SK-N-SH treated with all-trans-retinoic acid at 6 μM for 48 hours (cell line): Measurements from ENCODE around the gene SORCS3.

Experiments used
- ATAC-seq: fragments of 200-7000 bp; cut with Tn5 transposase; 3 replicates; pipeline ENCODE4 v1.9.1; 2020; ENCODE audit warnings: mild to moderate bottlenecking, moderate library complexity
- ARNTL ChIP-seq: fragments of 450-650 bp; formaldehyde crosslinking; IDR thresholded peaks from 2 replicates; pipeline ENCODE4 v1.5.0; 2020; ENCODE audit warnings: low read depth, mild to moderate bottlenecking, moderate library complexity, borderline replicate concordance
- BACH2 ChIP-seq: fragments of 250-450 bp; sonication (Bioruptor Pico); IDR thresholded peaks from 2 replicates; pipeline ENCODE4 v1.9.0; 2021; ENCODE audit warnings: mild to moderate bottlenecking, borderline replicate concordance
- CSDC2 ChIP-seq: fragments of 250-450 bp; sonication (Bioruptor Pico); IDR thresholded peaks from 2 replicates; pipeline ENCODE4 v1.5.0; 2020; ENCODE audit warnings: mild to moderate bottlenecking, moderate library complexity
- ESRRG ChIP-seq: fragments of 250-450 bp; sonication (Bioruptor Pico); IDR thresholded peaks from 2 replicates; pipeline ENCODE4 v1.6.1; 2021; ENCODE audit warnings: mild to moderate bottlenecking
- ISL1 ChIP-seq: fragments of 250-450 bp; sonication (Bioruptor Pico); IDR thresholded peaks from 2 replicates; pipeline ENCODE4 v2.1.2; 2022; ENCODE audit warnings: mild to moderate bottlenecking, moderate library complexity
- OSR1 ChIP-seq: fragments of 250-450 bp; sonication (Bioruptor Pico); IDR thresholded peaks from 2 replicates; pipeline ENCODE4 v1.8.0; 2022; ENCODE audit warnings: moderate library complexity, mild to moderate bottlenecking, inconsistent platforms
- PPARA ChIP-seq: fragments of 250-450 bp; sonication (Bioruptor Pico); IDR thresholded peaks from 2 replicates; pipeline ENCODE4 v1.5.0; 2020; ENCODE audit warnings: mild to moderate bottlenecking, borderline replicate concordance
- RARB ChIP-seq: fragments of 250-450 bp; sonication (Bioruptor Pico); IDR thresholded peaks from 2 replicates; pipeline ENCODE4 v1.8.0; 2021; ENCODE audit warnings: mild to moderate bottlenecking, moderate library complexity
- SNAI2 ChIP-seq: fragments of 250-450 bp; sonication (Bioruptor Pico); IDR thresholded peaks from 2 replicates; pipeline ENCODE4 v1.5.0; 2020; ENCODE audit warnings: mild to moderate bottlenecking, moderate library complexity
- TCF4 ChIP-seq: fragments of 250-450 bp; sonication (Bioruptor Pico); IDR thresholded peaks from 2 replicates; pipeline ENCODE4 v1.8.0; 2021; ENCODE audit warnings: mild to moderate bottlenecking, moderate library complexity, borderline replicate concordance
- TOX ChIP-seq: fragments of 250-450 bp; sonication (Bioruptor Pico); IDR thresholded peaks from 2 replicates; pipeline ENCODE4 v1.8.0; 2021; ENCODE audit warnings: mild to moderate bottlenecking, moderate library complexity, borderline replicate concordance
- ZC3H10 ChIP-seq: fragments of 250-450 bp; sonication (Bioruptor Pico); IDR thresholded peaks from 2 replicates; pipeline ENCODE4 v1.5.1; 2021; ENCODE audit warnings: mild to moderate bottlenecking, moderate library complexity
- ZFP30 ChIP-seq: fragments of 450-650 bp; formaldehyde crosslinking; IDR thresholded peaks from 2 replicates; pipeline ENCODE4 v1.5.0; 2022; ENCODE audit warnings: mild to moderate bottlenecking, moderate library complexity
- ZNF565 ChIP-seq: fragments of 450-650 bp; formaldehyde crosslinking; conservative IDR thresholded peaks from 2 replicates; pipeline ENCODE4 v1.5.0; 2020; ENCODE audit warnings: low read depth, mild to moderate bottlenecking, moderate library complexity
- ZNF70 ChIP-seq: fragments of 450-650 bp; formaldehyde crosslinking; IDR thresholded peaks from 2 replicates; pipeline ENCODE4 v1.5.0; 2020; ENCODE audit warnings: mild to moderate bottlenecking, moderate library complexity
- ZNF8 ChIP-seq: fragments of 450-650 bp; formaldehyde crosslinking; IDR thresholded peaks from 2 replicates; pipeline ENCODE4 v1.5.0; 2020; ENCODE audit warnings: mild to moderate bottlenecking, moderate library complexity
- TF ChIP-seq, protein P1 (sequence below): fragments of 250-450 bp; sonication (Bioruptor Pico); IDR thresholded peaks from 2 replicates; pipeline ENCODE4 v1.5.1; 2021; ENCODE audit warnings: mild to moderate bottlenecking, moderate library complexity
- TF ChIP-seq, protein P2 (sequence below): fragments of 250-450 bp; sonication (Bioruptor Pico); IDR thresholded peaks from 2 replicates; pipeline ENCODE4 v1.8.0; 2021; ENCODE audit warnings: low read depth, mild to moderate bottlenecking, moderate library complexity, borderline replicate concordance
- TF ChIP-seq, protein P3 (sequence below): fragments of 250-450 bp; sonication (Bioruptor Pico); IDR thresholded peaks from 2 replicates; pipeline ENCODE4 v1.5.1; 2020; ENCODE audit warnings: low read depth, mild to moderate bottlenecking, moderate library complexity

SORCS3 gene

DNA sequence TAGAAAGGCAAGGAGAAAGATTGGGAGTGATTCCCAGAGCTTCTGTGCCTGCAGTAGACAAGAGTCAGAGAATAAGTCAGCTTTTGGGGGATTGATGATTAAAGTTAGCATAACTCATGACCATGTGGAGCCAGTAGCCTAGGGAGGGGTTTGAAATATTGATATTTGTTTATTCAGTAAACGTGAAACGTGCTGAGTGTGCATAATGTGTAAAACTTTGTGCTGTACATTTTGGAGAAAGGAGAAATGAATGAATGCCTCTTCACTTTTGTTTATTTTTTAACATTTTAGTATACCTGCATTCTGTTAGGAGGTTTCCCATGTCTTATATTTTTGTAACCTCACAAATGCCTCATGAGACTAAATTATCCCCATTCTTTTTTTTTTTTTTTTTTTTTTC is 272.3 kb downstream of the SORCS3 start:
- ATAC-seq, result no peak
- TF ChIP-seq, protein P1, sequence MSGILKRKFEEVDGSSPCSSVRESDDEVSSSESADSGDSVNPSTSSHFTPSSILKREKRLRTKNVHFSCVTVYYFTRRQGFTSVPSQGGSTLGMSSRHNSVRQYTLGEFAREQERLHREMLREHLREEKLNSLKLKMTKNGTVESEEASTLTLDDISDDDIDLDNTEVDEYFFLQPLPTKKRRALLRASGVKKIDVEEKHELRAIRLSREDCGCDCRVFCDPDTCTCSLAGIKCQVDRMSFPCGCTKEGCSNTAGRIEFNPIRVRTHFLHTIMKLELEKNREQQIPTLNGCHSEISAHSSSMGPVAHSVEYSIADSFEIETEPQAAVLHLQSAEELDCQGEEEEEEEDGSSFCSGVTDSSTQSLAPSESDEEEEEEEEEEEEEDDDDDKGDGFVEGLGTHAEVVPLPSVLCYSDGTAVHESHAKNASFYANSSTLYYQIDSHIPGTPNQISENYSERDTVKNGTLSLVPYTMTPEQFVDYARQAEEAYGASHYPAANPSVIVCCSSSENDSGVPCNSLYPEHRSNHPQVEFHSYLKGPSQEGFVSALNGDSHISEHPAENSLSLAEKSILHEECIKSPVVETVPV (CRISPR knock-in tag), result no peak
- no peak for TF ChIP-seq BACH2 (CRISPR knock-in tag)
- TF ChIP-seq ISL1 (CRISPR knock-in tag), result no peak
- TF ChIP-seq ZC3H10 (CRISPR knock-in tag), result no peak
- TF ChIP-seq RARB (CRISPR knock-in tag), result no peak
- TF ChIP-seq, protein P2, sequence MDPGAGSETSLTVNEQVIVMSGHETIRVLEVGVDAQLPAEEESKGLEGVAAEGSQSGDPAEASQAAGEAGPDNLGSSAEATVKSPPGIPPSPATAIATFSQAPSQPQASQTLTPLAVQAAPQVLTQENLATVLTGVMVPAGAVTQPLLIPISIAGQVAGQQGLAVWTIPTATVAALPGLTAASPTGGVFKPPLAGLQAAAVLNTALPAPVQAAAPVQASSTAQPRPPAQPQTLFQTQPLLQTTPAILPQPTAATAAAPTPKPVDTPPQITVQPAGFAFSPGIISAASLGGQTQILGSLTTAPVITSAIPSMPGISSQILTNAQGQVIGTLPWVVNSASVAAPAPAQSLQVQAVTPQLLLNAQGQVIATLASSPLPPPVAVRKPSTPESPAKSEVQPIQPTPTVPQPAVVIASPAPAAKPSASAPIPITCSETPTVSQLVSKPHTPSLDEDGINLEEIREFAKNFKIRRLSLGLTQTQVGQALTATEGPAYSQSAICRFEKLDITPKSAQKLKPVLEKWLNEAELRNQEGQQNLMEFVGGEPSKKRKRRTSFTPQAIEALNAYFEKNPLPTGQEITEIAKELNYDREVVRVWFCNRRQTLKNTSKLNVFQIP (CRISPR knock-in tag), result no peak
- no peak for TF ChIP-seq ZNF565 (CRISPR knock-in tag)
- no peak for TF ChIP-seq ZNF8 (CRISPR knock-in tag)
- no peak for TF ChIP-seq OSR1 (CRISPR knock-in tag)
- TF ChIP-seq CSDC2, result no peak
- TF ChIP-seq, protein P3, sequence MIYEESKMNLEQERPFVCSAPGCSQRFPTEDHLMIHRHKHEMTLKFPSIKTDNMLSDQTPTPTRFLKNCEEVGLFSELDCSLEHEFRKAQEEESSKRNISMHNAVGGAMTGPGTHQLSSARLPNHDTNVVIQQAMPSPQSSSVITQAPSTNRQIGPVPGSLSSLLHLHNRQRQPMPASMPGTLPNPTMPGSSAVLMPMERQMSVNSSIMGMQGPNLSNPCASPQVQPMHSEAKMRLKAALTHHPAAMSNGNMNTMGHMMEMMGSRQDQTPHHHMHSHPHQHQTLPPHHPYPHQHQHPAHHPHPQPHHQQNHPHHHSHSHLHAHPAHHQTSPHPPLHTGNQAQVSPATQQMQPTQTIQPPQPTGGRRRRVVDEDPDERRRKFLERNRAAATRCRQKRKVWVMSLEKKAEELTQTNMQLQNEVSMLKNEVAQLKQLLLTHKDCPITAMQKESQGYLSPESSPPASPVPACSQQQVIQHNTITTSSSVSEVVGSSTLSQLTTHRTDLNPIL (CRISPR knock-in tag), result no peak
- no peak for TF ChIP-seq ZFP30
- TF ChIP-seq ESRRG (CRISPR knock-in tag), result no peak
- TF ChIP-seq ARNTL (CRISPR knock-in tag), result no peak
- no peak for TF ChIP-seq TCF4 (CRISPR knock-in tag)
- no peak for TF ChIP-seq ZNF70 (CRISPR knock-in tag)
- TF ChIP-seq TOX (CRISPR knock-in tag), result no peak
- no peak for TF ChIP-seq PPARA

DNA sequence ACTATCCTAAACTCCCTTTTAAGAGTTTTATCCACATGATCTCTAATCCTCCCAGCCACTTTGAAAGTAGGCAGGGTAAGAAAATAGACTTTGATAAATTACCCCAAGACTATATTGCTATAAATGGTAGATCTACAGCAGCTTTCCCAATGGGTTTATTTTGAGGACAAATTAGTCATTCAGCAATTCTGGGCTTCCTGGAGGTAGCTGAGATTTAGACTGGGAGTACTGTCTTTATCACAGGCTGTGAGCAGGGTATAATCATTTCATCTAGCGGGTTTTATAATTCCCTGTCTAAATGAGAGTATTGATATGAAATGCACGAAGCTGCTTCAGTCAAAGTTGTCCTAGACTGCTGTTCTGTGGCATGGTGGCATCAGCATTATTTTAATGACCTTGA is 279.4 kb downstream of the SORCS3 start:
- no peak for TF ChIP-seq PPARA
- no peak for TF ChIP-seq CSDC2
- TF ChIP-seq, protein P2 (CRISPR knock-in tag), result no peak
- TF ChIP-seq, protein P1 (CRISPR knock-in tag), result no peak
- TF ChIP-seq BACH2 (CRISPR knock-in tag), result no peak
- TF ChIP-seq ISL1 (CRISPR knock-in tag), result no peak
- ATAC-seq, result no peak

DNA sequence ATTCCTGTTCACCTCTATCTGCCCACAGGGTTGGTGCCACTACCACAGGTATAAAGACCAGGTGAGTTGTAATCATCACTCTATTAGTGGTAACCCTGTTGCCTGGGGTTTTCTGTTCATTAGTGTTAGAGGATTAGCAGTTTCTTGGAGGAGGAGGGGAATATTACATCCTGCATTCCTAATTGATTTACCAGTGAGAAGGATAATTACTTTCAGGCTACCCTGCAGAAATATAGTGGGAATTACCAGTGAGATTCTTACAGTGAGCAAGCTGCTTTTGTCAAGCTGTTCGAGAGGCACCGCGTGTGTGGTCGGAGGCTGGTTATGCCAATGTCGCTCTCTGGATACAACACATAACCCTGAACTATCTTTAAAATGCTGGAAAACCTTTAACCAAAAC is 280.7 kb downstream of the SORCS3 start:
- TF ChIP-seq PPARA, result no peak
- no peak for TF ChIP-seq CSDC2
- TF ChIP-seq ISL1 (CRISPR knock-in tag), result no peak
- TF ChIP-seq ZNF70 (CRISPR knock-in tag), result no peak
- TF ChIP-seq ZNF565 (CRISPR knock-in tag), result no peak
- no peak for TF ChIP-seq ARNTL (CRISPR knock-in tag)
- no peak for TF ChIP-seq SNAI2
- no peak for TF ChIP-seq BACH2 (CRISPR knock-in tag)
- no peak for TF ChIP-seq TCF4 (CRISPR knock-in tag)
- TF ChIP-seq, protein P1 (CRISPR knock-in tag), result no peak
- no peak for TF ChIP-seq OSR1 (CRISPR knock-in tag)
- no peak for ATAC-seq
